Stimulated activated CD8-positive, alpha-beta memory T cell treated with anti-CD3 and anti-CD28 coated beads, Interleukin-4, amount 100 ng/mL, for 24 hours (primary cell): Measurements from ENCODE around the gene SNTG2.

Experiments used
- DNase-seq: peaks from one replicate; pipeline ENCODE4 v3.0.0-alpha.2; 2020; ENCODE audit warnings: low read depth

The SNTG2 gene

DNA sequence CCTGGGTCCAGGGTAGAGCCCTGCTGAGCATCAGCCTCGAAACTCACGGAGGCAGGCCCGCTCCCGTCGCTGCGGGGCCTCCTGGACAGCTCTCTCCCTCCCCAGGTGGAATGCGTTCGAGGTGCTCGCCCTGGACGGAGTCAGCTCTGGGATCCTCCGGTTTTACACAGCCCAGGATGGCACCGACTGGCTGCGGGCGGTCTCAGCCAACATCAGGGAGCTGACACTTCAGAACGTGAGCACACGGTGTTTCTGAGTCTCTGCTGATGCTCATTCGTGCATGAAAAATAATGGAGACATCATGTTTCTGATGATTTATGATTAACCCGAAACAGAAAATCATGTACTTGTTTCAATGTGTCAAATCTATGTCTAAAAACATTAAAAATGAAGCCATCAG is 287.1 kb downstream of the SNTG2 start:
- DNase-seq = no peak

DNA sequence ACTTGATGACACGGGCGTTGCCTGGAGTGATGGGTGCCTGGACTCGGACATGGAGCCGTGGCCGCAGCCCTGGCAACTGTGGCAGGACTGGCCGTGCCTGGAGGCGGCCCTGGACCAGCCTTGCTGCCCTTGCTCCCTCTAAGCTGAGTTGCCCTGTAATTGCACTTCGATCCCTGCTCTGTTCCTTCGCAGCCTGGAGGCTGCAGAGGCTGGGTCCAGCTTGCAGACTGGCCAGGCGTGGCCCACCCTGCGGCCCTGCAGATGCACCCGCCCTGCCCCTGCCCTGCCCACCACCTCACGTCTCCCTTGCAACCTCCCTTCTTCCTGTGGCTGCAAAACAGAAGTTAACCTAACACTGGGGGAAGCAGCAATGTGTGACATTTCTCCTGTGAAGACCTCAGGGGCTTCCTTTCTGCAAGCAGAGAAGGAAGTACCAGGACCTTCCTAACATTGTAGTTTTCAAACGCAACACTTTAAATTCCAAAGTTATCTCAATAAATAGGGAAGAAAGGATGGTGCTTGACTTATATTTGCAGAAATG is 288.0 kb downstream of the SNTG2 start:
- DNase-seq = no peak

DNA sequence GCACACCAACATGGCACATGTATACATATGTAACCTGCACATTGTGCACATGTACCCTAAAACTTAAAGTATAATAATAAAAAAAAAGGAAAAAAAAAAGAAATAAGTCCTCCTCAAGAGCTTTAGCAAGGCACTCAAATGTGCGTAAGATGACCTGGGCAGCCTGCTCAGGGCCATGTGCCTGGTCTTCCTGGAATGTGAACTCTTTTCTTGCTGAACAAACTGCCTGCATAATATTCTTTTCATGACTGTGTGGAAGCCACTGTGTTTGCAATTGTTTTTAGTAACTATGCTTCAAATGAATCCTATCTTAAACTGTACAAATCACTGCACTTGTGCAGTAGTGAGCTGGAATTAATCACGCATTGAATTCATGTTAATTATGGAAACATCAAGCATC is 294.5 kb downstream of the SNTG2 start:
- DNase-seq = no peak

DNA sequence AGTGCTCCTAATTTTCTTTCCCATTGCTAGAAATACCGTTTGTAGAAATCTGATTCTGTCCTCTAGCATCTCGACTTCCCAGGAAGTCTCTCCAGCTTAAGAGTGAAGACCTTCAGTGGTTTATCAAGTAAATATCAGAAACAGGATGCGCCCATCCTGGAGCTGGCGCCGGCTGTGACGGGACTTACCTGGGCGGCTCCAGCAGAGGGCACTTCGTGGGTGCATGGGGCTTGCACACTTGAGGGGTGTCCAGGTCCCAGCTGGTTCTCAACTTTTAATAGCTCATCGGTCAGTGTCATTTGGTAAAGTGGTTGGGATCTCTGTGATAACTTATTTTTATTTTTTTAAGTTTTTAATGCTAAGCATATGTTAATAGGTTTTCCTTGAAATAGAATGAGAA is 295.6 kb downstream of the SNTG2 start:
- no peak for DNase-seq

DNA sequence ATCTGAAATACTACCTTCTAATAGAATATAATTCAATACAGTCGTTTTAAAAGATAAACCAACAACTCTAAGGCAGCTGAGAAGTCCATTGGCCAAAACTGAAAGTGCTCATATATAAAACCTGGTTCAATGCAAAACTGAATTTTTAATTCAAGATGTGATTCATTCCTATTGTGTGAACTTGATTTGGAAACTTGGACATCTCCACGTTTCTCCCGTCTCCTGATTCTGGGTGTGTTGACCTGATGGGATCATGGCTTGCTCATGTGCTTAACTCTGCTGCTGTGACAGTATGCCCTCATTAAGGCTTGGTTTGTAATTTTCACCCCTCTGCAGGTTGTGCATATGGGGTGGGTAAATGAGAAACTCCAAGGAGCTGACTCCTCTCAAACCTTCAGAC is 296.3 kb downstream of the SNTG2 start:
- no peak for DNase-seq

DNA sequence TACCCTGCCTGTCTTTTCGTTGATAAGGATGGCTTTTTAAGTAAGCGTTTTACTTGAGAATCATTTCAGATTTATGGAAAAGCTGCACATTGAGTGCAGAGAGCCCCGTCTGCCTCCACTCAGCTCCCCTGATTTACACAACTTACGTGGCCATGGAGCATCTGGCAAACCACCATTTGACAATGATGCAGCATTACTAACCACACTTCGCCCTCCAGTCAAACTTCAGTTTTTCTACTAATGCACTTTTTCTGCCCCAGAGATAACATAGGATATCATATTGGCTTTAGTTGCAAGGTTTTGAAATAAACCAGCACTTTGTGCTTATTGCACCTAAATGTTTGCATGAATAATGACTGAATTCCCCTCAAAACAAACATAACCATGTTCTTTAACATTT is 297.5 kb downstream of the SNTG2 start:
- no peak for DNase-seq

DNA sequence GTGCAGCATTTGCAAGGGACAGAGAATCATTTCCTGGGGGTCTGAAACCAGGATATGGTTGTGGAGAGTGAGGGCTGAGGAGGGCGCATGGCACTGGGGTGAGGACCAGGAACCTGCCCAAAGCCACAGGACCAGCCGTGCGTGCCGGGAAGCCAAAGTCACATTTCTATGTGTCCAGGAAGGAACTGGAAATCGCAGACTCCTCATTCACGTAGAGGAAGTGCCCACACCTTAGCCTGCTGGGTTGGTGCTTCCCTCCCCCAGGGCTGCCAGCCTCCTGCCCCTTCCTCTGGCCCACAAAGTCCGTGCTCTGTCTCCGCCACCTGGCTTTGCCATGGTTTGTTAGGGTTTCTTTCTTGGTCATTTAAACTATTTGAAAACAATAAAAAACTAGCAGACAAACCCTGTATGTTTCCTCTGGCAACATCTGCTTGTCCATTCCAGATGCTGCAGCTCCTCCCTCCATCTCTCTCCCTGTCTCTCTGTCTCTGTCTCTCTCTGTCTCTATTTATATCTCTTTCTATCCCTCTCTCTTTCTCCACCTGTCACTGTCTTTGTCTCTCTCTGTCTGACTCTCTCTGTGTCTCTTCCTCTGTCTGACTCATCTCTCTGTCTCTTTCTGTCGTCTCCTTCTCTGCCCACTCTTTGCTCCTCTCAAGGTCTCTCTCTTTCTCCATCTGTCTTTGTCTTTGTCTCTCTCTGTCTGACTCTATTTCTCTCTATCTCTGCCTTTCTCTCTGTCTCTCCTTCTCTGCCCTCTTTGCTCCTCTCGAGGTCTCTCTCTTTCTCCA is 299.4 kb downstream of the SNTG2 start:
- no peak for DNase-seq

DNA sequence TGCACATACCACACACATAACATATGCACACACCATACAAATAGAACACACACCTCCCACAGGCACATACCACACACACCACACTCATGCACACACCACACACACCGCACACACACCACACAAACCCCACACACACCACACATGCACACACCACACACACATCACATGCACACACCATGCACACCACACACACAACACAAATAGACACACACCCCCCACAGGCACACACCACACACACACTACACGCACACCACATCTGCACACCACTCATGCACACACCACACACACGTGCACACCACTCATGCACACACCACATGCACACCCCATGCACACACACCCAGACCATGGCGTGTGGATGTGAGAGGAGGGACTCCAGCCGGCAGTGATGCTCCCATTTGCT is 300.9 kb downstream of the SNTG2 start:
- no peak for DNase-seq

DNA sequence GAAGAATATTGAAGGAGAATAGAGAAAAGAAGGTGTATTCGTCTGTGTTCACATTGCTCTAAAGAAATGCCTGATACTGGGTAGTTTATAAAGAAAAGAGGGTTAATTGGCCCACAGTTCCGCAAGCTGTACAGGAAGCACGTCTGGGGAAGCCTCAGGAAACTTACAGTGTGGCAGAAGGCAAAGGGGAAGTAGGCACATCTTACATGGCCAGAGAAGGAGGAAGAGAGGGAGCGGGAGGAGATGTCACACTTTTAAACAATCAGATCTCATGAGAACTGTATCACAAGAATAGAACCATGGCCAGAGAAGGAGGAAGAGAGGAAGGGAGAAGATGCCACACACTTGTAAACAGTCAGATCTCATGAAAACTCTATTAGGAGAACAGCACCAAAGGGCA is 303.0 kb downstream of the SNTG2 start:
- no peak for DNase-seq

DNA sequence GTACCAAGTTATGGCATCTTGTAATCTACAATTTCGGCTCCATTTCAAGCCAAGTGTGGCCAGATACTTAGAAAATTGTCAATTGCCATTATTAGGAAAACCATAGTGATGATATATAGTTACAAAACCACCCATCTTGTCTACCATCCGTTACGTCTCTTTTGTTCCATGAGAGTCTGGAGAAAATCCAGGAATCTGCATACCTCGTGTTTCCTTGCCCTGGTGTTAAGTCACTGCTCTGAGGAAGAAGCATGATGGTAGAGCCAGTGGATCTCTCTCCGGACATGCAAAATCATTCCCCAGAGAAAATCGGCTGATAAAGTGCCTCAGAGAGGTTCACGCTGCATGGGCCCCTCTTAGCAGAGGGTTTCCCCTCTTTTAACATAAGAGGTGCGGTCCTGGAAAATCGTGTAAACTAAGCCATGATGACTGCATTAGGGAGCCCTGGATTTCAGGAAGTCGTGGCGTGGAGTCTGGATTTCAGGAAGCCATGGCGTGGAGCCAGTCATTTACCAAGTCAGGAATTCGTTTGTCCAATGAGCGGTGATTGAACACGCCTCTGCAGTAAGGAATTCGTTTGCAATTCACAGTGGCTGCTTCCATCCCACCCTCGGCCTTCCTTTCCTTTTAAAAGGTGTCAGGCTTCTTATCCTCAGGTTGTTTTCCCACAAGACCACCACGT is 304.2 kb downstream of the SNTG2 start:
- no peak for DNase-seq

DNA sequence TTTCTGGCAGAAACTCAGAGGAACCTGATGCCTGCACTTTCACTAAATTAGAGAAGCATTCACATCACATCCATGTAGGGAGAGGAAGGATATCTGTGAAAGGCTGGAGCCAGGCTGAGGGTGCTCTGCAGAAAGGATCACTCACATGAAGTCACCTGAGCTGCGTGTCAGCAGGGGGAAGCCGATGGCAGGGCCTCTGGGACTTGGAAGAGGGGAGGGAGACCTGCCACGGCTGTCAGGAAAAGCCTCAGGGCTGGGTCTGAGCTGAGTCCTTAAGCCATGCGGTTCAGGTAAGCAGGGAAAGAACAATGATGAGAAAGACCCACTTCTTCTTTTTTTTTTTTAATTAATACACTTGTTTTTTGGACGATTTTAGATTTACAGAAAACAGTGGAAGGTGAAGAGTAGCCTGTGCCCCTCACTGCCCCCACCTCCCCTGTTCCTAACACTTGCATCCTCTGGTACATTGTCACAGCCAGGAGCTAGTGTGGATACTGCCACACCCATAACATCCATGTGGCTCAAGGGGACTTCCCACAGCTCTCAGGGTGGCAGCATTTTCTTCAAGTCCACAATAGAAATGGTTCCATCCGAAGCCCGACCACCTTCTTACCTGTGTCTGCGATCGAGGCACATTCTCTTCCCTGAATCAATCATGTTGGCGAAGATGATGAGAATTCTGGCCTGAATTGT is 306.1 kb downstream of the SNTG2 start:
- no peak for DNase-seq

DNA sequence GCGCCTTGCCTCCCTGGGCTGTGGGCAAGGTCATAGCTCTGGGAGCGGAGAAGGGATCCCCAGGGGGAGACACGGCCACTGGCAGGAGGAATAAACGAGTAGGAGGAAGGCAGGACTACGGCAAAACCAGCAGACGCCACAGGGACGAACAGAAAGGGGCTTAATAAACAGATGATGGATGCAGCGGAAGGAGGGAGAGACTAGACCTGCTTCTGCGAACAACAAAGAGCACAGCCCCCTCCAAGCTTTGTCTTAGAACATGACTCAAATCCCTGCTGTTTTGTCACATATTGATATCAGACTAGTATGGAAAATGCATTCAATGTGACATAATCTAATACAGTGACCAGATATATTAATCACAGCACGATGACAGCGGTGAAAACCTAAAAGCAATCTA is 306.7 kb downstream of the SNTG2 start:
- no peak for DNase-seq

DNA sequence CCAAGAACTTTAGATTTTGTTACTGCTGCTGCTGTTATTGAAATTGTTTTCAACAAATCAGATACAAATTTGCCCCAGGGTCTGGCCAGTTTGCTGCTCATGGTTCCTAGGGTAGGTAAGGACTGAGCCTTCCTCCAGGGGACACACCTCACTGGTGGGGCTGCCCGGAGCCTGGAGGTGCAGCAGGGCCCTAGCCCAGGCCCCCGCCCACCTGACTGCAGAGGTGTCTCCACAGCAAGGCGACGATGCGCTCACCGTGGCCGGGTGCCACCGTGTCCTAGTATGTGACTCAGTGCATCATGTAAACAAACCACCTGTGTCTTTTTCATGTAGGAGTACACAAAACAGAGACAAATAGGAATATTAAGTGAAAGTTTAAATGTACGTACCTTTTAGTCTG is 309.1 kb downstream of the SNTG2 start:
- no peak for DNase-seq

DNA sequence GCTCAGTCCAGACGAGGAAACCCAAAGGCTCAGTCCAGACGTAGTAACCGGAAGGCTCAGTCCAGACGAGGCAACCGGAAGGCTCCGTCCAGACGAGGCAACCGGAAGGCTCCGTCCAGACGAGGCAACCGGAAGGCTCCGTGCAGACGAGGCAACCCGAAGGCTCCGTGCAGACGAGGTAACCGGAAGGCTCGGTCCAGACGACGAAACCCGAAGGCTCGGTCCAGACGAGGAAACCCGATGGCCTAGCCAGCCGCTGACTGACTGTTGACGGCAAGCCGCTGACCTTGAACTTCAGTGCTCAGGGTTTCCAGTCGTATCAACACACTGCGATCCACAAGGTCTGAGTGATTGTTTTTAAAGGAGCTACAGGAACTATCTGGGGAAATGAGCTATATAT is 312.0 kb downstream of the SNTG2 start:
- no peak for DNase-seq

DNA sequence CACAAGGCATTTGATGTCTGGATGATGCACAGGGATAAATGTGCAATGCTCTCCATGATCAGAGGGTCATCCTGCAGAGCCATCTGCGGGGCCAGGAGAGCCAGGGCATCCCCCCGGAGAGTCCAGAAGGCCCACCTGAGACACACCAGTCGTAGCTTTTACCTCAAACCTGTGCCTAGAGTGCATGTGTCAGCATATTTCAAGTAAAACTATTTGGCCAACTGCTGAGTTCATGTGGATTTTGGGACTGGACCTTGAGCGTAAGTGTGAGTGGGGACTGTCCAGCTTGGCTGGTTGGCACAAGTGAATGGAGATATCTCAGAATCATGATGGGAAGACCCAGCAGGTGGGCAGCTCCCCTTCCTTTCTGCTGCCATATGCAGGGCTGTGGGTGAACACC is 314.8 kb downstream of the SNTG2 start:
- no peak for DNase-seq

DNA sequence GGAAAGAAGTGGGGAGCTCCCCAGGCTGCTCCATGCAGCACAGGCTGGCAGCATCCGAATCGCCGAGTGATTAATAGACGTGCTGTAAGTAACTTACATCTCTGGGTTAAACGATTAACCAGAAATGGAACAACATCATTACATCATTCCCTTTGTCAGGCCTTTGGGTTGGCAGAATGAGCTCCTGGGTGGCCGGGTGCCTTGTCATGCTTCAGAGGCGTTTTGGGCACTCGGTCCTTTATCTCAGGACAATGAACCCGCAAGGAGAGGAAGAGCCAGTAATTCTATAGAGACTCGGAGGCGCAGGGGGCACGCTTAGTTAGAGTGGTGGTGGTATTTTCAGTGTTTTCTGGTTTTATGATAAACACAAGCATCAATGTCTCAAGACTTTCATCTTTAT is 315.7 kb downstream of the SNTG2 start:
- DNase-seq = no peak

DNA sequence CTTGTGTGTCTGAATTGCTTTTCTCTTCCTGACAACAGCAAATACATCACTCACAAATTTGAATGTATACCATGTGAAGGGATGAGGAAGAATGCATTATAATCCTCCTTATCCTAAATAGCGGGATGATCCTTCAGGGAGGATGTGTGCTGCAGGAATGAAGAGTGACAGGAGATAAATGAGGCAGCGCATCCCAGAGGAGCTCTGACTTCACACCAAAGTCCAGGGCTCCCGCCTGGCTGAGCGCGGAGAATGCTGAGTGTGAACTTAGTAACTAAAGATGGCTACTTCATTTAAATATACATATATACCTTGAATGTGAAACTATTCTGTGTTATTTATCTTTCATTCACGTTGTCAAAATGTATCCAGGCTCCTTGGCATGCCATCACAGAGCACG is 317.4 kb downstream of the SNTG2 start:
- no peak for DNase-seq

DNA sequence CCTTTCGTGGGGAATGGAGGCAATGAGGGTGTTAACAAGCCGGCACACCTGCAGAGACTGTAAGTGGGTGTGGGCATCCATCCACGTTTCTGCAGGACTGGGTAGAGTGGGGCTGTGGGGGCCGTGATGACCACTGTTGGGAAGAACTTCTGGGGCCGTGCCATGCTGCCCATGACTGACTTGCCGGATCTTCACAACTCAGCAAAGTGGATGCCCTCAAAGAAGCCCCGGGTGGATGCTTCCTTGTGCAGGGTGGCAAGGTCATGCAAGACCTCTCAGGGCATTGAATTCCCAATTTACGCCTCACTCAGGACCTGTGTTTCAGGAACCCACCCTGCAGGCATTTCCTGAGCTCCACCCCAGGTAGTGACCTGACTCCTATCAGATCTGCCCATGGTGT is 319.2 kb downstream of the SNTG2 start:
- DNase-seq = no peak

DNA sequence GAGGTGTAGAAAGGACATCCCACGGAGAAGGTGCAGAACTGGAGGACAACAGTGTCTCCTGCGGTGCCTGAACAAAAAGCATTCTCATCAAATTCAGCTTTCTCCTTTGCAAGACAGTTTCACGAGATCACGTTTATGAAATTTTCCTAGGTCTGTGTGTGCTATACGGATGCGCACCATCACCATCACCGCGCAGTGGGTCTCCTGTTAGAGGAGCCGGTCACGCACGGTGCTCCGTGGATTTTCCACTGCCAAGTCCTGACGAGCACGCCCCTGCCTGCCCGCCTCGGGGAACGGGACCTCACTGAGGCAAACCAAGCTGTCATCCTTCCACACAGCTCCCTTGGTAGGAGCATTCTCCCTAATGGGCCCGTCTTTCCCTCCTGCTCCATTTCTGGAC is 322.2 kb downstream of the SNTG2 start:
- no peak for DNase-seq

DNA sequence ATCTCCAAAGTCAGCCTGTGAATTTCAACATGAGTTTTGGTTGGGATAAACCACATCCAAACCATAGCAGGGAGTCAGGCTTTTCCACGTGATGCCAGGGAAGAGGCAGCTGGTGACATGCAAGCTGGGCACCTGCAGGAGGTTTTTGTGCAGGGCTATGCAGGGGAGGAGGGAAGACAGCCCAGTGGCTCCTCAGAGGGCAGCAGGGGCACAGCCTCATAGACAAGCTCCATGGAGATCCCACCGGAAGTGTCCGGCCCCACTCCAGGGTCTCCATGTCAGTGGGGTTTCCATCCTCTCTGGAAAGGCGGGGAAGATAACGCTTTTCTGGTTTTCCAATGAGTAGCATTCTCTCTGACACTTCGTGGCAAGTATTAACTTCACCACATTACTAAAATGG is 327.0 kb downstream of the SNTG2 start:
- DNase-seq = no peak

DNA sequence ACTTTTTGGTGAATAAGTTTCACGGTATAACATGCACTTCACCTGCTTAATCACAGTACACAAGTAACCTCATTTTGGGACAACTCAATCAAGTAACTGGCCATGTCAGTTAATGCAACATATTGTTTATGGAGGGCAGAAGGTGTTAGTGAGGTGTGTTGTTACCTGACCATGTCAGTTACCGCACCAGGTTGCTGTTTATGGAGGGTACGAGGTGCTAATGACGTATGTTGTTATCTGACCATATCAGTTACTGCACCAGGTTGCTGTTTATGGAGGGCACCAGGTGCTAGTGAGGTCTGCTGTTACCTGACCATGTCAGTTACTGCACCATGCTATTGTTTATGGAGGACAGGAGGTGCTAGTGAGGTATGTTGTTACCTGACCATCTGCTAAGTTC is 327.5 kb downstream of the SNTG2 start:
- no peak for DNase-seq

DNA sequence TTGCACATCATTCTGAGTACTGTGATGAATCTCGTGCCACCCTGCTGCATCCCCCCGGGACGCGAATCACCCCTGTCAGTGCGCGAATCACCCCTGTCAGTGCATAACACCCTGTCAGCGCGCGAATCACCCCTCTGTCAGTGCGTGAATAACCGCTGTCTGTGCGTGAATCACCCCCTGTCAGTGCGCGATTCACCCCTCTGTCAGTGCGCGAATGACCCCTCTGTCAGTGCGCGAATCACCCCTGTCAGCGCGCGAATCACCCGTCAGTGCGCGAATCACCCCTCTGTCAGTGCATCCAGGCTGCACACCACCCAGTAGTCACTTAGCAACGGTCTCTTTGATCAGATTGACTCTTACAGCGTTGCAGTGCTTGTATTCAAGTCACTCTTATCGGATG is 328.2 kb downstream of the SNTG2 start:
- no peak for DNase-seq

DNA sequence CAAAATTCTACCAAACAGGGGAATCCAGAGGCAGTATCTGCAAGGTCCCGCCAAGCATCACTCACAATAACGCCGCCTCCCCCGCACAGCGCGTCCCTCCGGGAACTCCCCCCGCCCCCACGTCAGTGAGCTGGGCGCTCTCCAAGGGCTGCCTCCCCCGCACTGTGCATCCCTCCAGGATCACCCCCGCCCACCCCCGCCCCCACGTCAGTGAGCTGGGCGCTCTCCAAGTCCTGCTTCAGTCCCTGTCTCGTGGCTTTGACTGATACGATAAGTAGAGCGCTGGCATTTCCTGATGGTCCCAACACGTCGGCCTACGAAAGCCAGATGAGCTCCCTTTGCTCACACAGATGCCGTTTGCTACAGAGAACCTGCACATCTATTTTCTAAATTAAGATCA is 331.9 kb downstream of the SNTG2 start:
- no peak for DNase-seq
